22Rv1 (cell line): Measurements from ENCODE around the gene FAM222A.

ENCODE experiments used
- H3K27ac ChIP-seq: fragments of 450-650 bp; 2 replicates; pipeline ENCODE4 v1.5.1; 2017
- CTCF ChIP-seq: fragments of 450-650 bp; IDR thresholded peaks from 2 replicates; pipeline ENCODE4 v1.5.1; 2017; ENCODE audit warnings: mild to moderate bottlenecking
- ZFX ChIP-seq: fragments of 450-650 bp; IDR thresholded peaks from 2 replicates; pipeline ENCODE4 v1.6.1; 2017; ENCODE audit warnings: antibody characterized with exemption, borderline replicate concordance

The FAM222A gene

GRCh38 chr12:109760031-109760929 is 46.7 kb downstream of the FAM222A start:
- no peak overlapping the region for H3K27ac ChIP-seq

GRCh38 chr12:109760930-109761921 is 47.6 kb downstream of the FAM222A start:
- TF ChIP-seq ZFX (no peak), CTCF (no peak)
- no peak overlapping the region for H3K27ac ChIP-seq

More at GRCh38 chr12:109760031-109760929, 46.7 kb downstream of the FAM222A start:
- TF ChIP-seq CTCF (no peak), ZFX (no peak)

DNA sequence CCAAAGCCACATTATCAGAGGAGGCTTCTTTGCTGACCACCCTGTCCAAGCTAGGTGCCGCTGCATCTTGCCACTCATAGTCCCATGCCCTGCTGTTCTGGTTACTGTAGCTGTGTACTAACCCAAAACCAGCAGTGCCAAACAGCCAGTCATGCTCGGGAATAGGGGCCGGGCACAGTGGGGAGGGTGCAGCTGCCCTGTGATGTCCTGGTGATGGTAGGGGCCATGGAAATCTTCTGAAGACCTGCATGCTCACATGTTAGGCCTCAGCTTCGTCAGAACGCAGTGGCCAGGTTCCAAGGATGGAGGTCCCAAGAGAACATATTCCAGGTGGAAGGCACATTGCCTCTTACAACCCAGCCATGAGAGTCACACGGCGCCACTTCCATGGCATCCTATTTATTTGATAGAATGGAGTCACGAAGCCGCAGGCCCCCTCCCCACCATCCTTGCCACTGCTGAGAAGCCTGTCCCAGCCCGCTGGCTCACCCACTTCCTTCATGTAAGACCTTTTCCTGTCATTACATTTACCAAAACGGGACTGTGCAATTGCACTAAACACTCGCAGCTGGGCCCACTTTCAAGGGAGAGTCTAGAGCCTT is 48.5 kb downstream of the FAM222A start:
- H3K27ac ChIP-seq, result no peak overlapping the region

GRCh38 chr12:109762673-109763191 is 49.1 kb downstream of the FAM222A start:
- TF ChIP-seq CTCF (no peak), ZFX (no peak)
- H3K27ac ChIP-seq, result no peak overlapping the region

More for the DNA sequence above, 48.5 kb downstream of the FAM222A start:
- TF ChIP-seq ZFX, result no peak
- TF ChIP-seq CTCF, result no peak

GRCh38 chr12:109763201-109763841 is 49.7 kb downstream of the FAM222A start:
- no peak for TF ChIP-seq ZFX
- H3K27ac ChIP-seq, result no peak overlapping the region

- TF ChIP-seq CTCF, result peak; percentile 10; the same call in 1 of the 2 replicates
- TF ChIP-seq ZFX, result no peak
These were observed 50.5 kb downstream of the FAM222A start for GRCh38 chr12:109764123-109764522.

More at GRCh38 chr12:109764123-109764522, 50.5 kb downstream of the FAM222A start:
- no peak overlapping the region for H3K27ac ChIP-seq
